Ovary (tissue), 3 donors: Measurements from ENCODE around the gene IER5.

Experiments used
- EP300 ChIP-seq: sonication (generic); formaldehyde crosslinking; IDR thresholded peaks from one replicate; pipeline ENCODE4 v1.6.1; 2017; ENCODE audit warnings: antibody characterized with exemption
- POLR2A ChIP-seq: fragments of 450-650 bp; IDR thresholded peaks from one replicate; pipeline ENCODE4 v1.6.1; 2017; ENCODE audit warnings: antibody characterized with exemption, mild to moderate bottlenecking, moderate library complexity
- TF ChIP-seq, protein P1 (sequence below), 3 donors: fragments of 450-650 bp in 2 of 3; fragments of 200-600 bp in 1 of 3; IDR thresholded peaks; one replicate each; pipeline versions ENCODE4 v1.5.1 to v1.8.0; 2016 to 2022; ENCODE audit warnings: antibody characterized with exemption in 3 of 3, mild to moderate bottlenecking in 1 of 3
- donor health status: DM: no; HTN: no; CAD: no.

DNA sequence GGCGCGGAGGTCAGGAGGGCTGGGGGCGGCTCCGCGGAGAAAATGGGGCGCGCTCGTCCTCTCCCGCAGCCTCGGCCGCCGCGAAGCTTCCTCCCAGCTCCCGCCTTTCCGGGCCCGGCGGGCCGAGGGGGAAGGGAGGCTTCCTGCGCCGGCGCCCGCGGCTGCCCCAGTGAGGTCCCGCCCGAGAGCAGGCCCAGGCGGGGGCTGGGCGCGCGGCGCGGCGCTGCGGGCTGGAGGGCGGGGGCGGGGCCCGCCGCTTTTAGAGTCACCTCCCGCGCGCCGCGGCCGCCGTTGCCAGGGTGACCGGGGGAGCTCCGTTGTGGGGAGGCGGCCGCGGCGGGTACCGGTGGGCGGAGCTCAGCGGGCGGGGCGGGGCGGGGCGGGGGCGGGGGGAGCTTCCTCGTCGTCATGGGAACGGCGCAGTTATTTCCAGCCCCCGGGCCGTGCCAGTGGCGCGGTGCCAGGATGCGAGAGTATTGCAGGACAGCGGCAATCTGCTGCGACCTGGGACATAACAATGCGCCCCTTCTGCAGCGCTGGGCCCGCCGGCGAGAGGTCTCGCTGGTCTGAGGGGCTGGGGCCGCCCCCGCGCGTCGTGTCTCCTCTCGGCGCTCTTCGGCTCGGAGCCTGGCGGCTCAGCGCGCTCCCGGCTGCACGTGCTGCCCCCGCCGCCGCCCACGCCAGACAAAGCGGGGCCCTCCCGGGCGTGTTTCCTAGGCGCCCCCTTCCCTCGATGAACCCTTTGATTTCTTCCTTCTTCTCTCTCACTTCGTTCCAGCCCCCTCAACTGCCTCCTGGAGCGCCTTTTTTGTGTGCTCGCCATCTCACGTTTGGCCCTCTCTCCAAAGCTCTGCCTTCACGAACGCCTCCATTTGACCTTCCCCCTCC lies 16.9 kb downstream of the IER5 start:
- TF ChIP-seq POLR2A (peak; percentile 58), EP300 (no peak)
- TF ChIP-seq, protein P1, sequence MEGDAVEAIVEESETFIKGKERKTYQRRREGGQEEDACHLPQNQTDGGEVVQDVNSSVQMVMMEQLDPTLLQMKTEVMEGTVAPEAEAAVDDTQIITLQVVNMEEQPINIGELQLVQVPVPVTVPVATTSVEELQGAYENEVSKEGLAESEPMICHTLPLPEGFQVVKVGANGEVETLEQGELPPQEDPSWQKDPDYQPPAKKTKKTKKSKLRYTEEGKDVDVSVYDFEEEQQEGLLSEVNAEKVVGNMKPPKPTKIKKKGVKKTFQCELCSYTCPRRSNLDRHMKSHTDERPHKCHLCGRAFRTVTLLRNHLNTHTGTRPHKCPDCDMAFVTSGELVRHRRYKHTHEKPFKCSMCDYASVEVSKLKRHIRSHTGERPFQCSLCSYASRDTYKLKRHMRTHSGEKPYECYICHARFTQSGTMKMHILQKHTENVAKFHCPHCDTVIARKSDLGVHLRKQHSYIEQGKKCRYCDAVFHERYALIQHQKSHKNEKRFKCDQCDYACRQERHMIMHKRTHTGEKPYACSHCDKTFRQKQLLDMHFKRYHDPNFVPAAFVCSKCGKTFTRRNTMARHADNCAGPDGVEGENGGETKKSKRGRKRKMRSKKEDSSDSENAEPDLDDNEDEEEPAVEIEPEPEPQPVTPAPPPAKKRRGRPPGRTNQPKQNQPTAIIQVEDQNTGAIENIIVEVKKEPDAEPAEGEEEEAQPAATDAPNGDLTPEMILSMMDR (IDR thresholded peaks at IDR 0.05): no peak
